Skeletal muscle tissue (tissue), 4 donors: ENCODE measurements around the gene LAPTM4A. TPM values are rescaled to one million over a fixed set of nuclear protein-coding genes. Genes with fewer than 3 reads are reported as not detected.
A peak's percentile ranks its signal among the peaks of the same experiment; 100 is the strongest.
"Not testable (repeated sequence)": the region's sequence is repeated elsewhere in the genome, so short reads cannot be mapped to it uniquely, and the experiment has no call there.

Experiments
- H3K27ac ChIP-seq: one replicate; pipeline ENCODE4 v1.7.0; 2013; ENCODE audit warnings: mild to moderate bottlenecking, low read depth, low read length, inconsistent platforms
- H3K27me3 ChIP-seq, 3 donors: one replicate each; pipeline ENCODE4 v1.7.0; 2013; ENCODE audit warnings: low read length in 3 of 3; ENCODE audit not compliant: control insufficient read depth in 3 of 3, insufficient read depth in 3 of 3
- H3K36me3 ChIP-seq, 3 donors: one replicate each; pipeline ENCODE4 v1.7.0; 2013; ENCODE audit warnings: low read length in 3 of 3; ENCODE audit not compliant: control insufficient read depth in 3 of 3, insufficient read depth in 3 of 3
- H3K4me1 ChIP-seq, 3 donors: one replicate each; pipeline ENCODE4 v1.7.0; 2013; ENCODE audit warnings: low read length in 3 of 3, mild to moderate bottlenecking in 3 of 3; ENCODE audit not compliant: control insufficient read depth in 3 of 3, insufficient read depth in 3 of 3
- H3K4me3 ChIP-seq, 3 donors: one replicate each; pipeline ENCODE4 v1.7.0; 2013; ENCODE audit warnings: low read length in 3 of 3
- H3K9ac ChIP-seq, 3 donors: one replicate each; pipeline ENCODE4 v1.7.0; 2013; ENCODE audit warnings: low read length in 3 of 3, mild to moderate bottlenecking in 3 of 3, moderate library complexity in 2 of 3, low read depth in 1 of 3
- H3K9me3 ChIP-seq, 3 donors: one replicate each; pipeline ENCODE4 v1.7.0; 2013; ENCODE audit warnings: low read length in 3 of 3; ENCODE audit not compliant: control insufficient read depth in 3 of 3
- total RNA-seq: library from RNA; depleted of rRNA; stranded (reverse); fragments of >200 nt; gene quantifications from one replicate; pipeline ENCODE4 v1.2.3, GENCODE V29; 2014
- donor health status: Osteomylitis.

Gene LAPTM4A
- total RNA-seq, 1 donor from 2014 or later: 269 TPM

DNA sequence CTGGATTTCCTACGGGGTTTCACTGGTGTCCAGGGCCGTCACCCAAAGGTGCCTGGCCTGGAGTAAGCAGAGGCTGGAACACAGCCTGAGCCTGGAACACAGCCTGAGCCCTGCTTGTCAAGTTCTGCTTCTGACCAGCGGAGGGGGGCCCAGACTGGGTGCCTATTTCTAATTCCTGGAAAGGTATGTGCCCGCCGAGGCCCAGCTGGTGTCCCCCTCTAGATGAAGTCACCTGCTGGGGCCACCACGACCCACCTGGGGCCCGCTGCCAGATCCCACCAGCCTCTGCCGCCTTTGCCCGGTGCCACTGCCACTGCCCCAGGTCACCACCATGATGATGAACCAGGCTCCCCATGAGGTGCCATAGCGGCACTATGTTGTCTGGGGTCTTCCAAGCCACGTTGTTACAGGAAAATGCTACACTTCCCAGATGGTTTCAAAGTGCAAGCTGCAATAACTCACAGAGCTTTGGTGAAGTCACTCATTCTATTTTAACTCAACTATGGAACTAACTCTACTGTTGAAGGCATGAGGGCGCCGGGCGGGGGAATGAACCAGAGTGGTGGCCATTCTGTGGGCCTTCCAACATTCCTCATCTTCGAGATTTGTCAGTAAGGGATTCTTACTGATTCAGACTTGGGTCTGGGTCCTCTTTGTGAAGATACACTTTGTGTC lies 40.9 kb upstream of the LAPTM4A start:
- Histone ChIP-seq H3K4me3 (no peak overlapping the region), H3K9ac (peak overlapping the region in 1 of 3 donors; percentile 40), H3K9me3 (no peaks in the 10 kb centered on the region), H3K36me3 (no peaks in the 10 kb centered on the region), H3K27me3 (no peaks in the 10 kb centered on the region), H3K27ac (peak overlapping the region; percentile 19), H3K4me1 (peaks cover 35 to 39% (median 37%) of the 10 kb centered on the region in 3 donors)

DNA sequence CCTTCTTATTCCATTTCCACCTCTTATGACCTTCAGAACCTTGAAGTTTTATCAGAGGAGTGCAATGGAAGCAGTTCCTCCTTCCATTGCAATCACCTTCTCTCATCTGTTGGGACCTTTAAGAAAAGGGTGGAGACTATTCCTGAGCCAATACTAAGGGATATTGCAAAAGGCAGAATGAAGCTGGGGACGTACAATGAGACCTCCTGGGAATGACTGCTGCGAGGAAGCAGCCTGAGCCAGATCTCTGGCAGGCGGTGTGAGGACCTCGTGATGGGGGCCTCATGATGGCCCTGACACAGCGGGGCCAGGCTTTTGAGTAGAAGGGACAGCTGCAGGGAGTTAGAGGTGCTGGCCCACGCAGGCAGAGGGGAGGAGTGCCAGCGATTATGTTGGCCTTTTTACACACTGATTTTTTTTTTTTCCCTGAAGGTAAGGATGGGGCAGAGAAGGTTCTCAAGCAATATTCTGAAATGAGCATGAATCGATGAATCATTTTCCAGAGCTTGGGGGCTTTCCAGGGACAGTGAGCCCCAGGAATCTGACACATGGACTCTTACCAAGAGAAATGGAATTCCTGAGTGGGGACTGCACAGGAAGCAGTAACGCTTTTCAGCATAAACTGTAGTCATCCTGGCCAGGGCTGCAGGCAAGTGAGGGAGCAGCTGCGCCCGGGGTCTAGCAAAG lies 40.0 kb upstream of the LAPTM4A start:
- Histone ChIP-seq H3K27ac (peak overlapping the region; percentile 52), H3K27me3 (no peaks in the 10 kb centered on the region), H3K36me3 (no peaks in the 10 kb centered on the region), H3K4me1 (peaks cover 35 to 39% (median 37%) of the 10 kb centered on the region in 3 donors), H3K9ac (peak overlapping the region in 2 of 3 donors; percentile 25 to 50), H3K9me3 (no peaks in the 10 kb centered on the region), H3K4me3 (peak overlapping the region; percentile 9 to 32 (median 29))

DNA sequence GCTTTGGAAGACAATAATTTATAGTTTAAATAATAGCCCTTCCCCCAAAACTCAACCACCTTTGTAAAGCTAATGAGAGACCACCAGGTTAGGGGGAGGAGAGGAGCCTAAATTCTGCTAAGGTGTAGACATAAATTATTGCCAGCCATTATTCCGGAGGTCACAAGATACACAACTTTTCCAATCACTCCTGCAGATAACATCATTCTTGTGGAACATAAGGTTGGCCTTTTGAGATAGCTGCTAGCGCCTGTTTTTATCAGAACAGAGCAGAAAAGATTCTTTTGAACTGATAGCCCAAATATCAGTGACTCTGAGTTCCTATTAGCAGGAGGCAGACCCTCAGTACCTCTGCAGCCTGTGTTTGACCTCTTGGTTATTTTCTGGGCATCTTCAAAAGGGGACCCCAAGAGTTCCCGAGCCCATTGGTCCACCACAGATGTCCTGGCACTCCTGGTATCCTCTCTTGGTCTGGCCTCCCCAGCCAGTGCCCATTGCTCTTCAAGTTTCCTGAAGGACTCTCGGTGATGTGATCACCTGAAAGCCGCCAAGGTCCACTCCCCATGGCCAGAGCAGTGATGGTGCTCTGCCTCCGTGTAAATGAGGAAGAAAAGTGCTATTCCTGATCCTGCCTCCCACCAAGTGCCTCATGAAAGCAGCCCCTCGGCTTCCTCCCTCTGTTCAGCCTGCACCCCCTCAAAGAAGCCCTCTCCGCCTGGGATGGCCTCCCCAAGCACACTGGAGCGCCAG lies 38.5 kb upstream of the LAPTM4A start:
- Histone ChIP-seq H3K27ac (no peak overlapping the region), H3K9me3 (no peaks in the 10 kb centered on the region), H3K36me3 (no peaks in the 10 kb centered on the region), H3K4me1 (peaks cover 35 to 39% (median 37%) of the 10 kb centered on the region in 3 donors), H3K9ac (no peak overlapping the region), H3K27me3 (no peaks in the 10 kb centered on the region), H3K4me3 (no peak overlapping the region)

- H3K27me3 ChIP-seq, H3K36me3 ChIP-seq, H3K9ac ChIP-seq, H3K27ac ChIP-seq, H3K4me1 ChIP-seq, H3K9me3 ChIP-seq, H3K4me3 ChIP-seq: not testable (repeated sequence)
These were observed 34.5 kb upstream of the LAPTM4A start for GRCh38 chr2:20085909-20086308.

DNA sequence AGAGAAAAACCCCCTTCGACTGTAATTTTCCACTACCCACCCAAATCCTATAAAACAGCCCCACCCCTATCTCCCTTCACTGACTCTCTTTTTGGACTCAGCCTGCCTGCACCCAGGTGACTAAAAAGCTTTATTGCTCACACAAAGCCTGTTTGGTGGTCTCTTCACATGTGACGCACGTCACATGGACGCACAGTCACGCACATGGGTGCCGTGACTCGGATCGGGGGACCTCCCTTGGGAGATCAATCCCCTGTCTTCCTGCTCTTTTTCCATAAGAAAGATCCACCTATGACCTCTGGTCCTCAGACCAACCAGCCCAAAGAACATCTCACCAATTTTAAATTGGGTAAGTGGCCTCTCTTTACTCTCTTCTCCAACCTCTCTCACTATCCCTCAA lies 31.4 kb upstream of the LAPTM4A start:
- not testable (repeated sequence) for H3K4me3 ChIP-seq, H3K9ac ChIP-seq, H3K36me3 ChIP-seq, H3K9me3 ChIP-seq, H3K27me3 ChIP-seq, H3K27ac ChIP-seq, H3K4me1 ChIP-seq

- no peaks in the 10 kb centered on the region for H3K27me3 ChIP-seq
- H3K27ac ChIP-seq: no peak overlapping the region
- H3K9me3 ChIP-seq: no peaks in the 10 kb centered on the region
- H3K4me3 ChIP-seq: no peak overlapping the region
- H3K9ac ChIP-seq: no peak overlapping the region
- no peaks in the 10 kb centered on the region for H3K36me3 ChIP-seq
- H3K4me1 ChIP-seq: peaks cover 0 to 2% (median 0%) of the 10 kb centered on the region in 3 donors
These were observed 30.4 kb upstream of the LAPTM4A start for GRCh38 chr2:20081841-20082240.

- no peak overlapping the region for H3K4me3 ChIP-seq
- H3K9ac ChIP-seq: no peak overlapping the region
- no peak overlapping the region for H3K27ac ChIP-seq
- H3K9me3 ChIP-seq: no peaks in the 10 kb centered on the region
- H3K27me3 ChIP-seq: no peaks in the 10 kb centered on the region
- no peaks in the 10 kb centered on the region for H3K36me3 ChIP-seq
- peaks cover 0 to 2% (median 0%) of the 10 kb centered on the region in 3 donors for H3K4me1 ChIP-seq
These were observed 29.5 kb upstream of the LAPTM4A start for GRCh38 chr2:20080839-20081415.

- no peak overlapping the region for H3K9ac ChIP-seq
- no peaks in the 10 kb centered on the region for H3K36me3 ChIP-seq
- no peak overlapping the region for H3K27ac ChIP-seq
- no peaks in the 10 kb centered on the region for H3K27me3 ChIP-seq
- H3K4me1 ChIP-seq: peaks cover 0 to 2% (median 0%) of the 10 kb centered on the region in 3 donors
- H3K4me3 ChIP-seq: no peak overlapping the region
- H3K9me3 ChIP-seq: no peaks in the 10 kb centered on the region
These were observed 29.0 kb upstream of the LAPTM4A start for GRCh38 chr2:20080428-20080827.

DNA sequence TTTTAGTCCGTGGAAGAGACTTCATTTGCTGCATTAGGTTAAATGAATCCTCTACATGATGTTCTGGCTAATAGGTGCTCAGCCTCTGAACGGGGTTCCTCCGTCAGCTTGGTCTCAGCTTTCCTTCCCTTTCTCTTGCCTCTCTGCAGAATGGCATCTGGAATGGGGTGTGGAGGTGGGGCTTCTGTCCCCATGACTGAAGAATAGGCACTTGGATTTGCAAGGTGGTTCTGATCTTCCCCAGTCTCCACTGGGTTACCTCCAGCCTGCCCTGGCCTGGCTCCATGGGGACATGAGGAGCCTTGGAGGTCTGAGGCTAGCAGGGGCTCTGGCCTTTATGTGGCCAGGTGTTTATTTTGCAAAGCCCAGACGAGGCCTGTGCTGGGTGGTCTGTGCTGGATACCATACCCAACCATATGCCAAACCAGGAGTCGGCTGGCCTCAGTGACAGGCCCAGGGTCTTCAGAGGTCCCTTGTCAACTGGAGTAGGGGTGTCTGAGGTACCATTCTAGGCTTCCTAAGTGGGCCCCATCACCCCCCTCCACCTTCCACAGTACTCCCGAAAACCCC lies 28.2 kb upstream of the LAPTM4A start:
- H3K27me3 ChIP-seq: no peaks in the 10 kb centered on the region
- H3K9ac ChIP-seq: no peak overlapping the region
- peaks cover 0 to 2% (median 0%) of the 10 kb centered on the region in 3 donors for H3K4me1 ChIP-seq
- H3K27ac ChIP-seq: no peak overlapping the region
- no peaks in the 10 kb centered on the region for H3K36me3 ChIP-seq
- no peaks in the 10 kb centered on the region for H3K9me3 ChIP-seq
- no peak overlapping the region for H3K4me3 ChIP-seq
